ENCODE measurements around the gene DBX1. TPM values are rescaled to one million over a fixed set of nuclear protein-coding genes. Genes with fewer than 3 reads are reported as not detected.

DBX1 gene
- total RNA-seq, 1 donor from 2014 or later, result not detected

DNA sequence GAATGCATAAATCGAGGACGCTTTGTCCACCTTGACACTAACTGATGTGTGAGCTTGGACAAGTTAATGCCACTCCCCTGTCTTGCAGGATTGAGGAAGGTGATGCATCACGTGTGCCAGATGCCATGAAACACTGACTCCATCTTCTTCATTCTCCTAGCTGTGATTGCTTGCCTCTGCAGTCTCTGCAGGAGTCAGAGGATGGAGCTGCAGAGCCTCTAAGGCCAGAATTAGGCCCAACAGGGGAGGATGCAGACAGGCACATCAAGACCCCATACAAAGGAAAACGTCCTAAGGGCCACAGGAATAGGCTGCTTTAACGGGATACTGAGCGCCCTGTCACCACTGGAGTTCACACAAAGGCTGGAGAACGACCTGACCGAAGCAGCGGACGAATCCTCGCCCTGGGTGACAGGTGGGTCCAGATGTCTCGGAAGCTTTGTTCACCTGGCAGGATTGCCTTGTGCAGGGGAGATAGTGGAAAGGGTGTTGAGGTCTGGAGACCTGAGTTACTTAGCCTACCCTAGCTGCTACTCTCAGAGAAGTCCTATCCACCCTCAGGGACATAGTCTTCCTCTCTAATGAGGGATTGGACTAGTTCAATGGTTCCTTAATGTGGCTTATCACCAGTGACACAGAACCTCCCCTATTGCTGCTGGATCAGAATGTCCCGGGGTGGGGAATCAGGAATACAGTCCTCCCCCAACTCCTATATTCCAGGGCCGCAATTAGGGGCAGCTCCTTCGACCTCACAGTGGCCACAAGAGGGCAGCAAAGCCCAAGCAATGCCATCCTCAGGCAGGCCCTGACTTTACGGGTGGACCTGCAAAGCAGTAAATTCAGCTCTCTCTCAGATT is 32.4 kb downstream of the DBX1 start:
- H3K36me3 Mint-ChIP-seq (ENCODE audit: unreplicated experiment), result no peaks in the 10 kb centered on the region
- no peak overlapping the region for H3K27ac Mint-ChIP-seq (ENCODE audit: unreplicated experiment)
- no peaks in the 10 kb centered on the region for H3K27me3 Mint-ChIP-seq (ENCODE audit: unreplicated experiment)
- no peak overlapping the region for H3K4me3 Mint-ChIP-seq (ENCODE audit: unreplicated experiment)
- no peaks in the 10 kb centered on the region for H3K9me3 Mint-ChIP-seq (ENCODE audit: unreplicated experiment)
- TF ChIP-seq, protein P1, sequence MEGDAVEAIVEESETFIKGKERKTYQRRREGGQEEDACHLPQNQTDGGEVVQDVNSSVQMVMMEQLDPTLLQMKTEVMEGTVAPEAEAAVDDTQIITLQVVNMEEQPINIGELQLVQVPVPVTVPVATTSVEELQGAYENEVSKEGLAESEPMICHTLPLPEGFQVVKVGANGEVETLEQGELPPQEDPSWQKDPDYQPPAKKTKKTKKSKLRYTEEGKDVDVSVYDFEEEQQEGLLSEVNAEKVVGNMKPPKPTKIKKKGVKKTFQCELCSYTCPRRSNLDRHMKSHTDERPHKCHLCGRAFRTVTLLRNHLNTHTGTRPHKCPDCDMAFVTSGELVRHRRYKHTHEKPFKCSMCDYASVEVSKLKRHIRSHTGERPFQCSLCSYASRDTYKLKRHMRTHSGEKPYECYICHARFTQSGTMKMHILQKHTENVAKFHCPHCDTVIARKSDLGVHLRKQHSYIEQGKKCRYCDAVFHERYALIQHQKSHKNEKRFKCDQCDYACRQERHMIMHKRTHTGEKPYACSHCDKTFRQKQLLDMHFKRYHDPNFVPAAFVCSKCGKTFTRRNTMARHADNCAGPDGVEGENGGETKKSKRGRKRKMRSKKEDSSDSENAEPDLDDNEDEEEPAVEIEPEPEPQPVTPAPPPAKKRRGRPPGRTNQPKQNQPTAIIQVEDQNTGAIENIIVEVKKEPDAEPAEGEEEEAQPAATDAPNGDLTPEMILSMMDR (IDR thresholded peaks at IDR 0.05), result peak; percentile 85
- peaks cover 15% of the 10 kb centered on the region for H3K4me1 Mint-ChIP-seq (ENCODE audit: unreplicated experiment)
- DNase-seq (ENCODE audit: extremely low spot score, unreplicated experiment), result peak; percentile 92

DNA sequence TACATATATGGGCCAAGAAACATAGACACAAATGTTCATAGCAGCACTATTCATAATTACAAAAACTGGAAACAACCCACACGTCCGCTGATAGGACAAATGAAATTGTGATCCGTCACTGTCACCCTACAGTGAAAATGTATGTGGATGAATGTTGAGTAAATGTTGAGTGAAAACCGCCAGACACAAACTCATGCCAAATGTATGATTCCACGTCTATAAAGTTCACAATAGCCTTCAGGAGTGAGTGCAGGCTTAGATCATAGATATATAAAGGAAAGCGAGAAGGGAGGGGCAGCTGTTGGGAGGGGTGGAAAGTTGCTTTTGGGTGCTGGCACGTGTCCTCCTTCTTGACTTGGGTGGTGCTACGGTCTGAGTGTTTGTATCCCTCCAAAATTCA is 33.6 kb downstream of the DBX1 start:
- DNase-seq (ENCODE audit: extremely low spot score, unreplicated experiment), result no peak
- Mint-ChIP-seq H3K36me3 (ENCODE audit: unreplicated experiment) (no peaks in the 10 kb centered on the region), H3K4me1 (ENCODE audit: unreplicated experiment) (peaks cover 16% of the 10 kb centered on the region), H3K4me3 (ENCODE audit: unreplicated experiment) (no peak overlapping the region), H3K27ac (ENCODE audit: unreplicated experiment) (no peak overlapping the region), H3K9me3 (ENCODE audit: unreplicated experiment) (no peaks in the 10 kb centered on the region), H3K27me3 (ENCODE audit: unreplicated experiment) (no peaks in the 10 kb centered on the region)
- TF ChIP-seq, protein P1 (IDR thresholded peaks at IDR 0.05), result no peak

DNA sequence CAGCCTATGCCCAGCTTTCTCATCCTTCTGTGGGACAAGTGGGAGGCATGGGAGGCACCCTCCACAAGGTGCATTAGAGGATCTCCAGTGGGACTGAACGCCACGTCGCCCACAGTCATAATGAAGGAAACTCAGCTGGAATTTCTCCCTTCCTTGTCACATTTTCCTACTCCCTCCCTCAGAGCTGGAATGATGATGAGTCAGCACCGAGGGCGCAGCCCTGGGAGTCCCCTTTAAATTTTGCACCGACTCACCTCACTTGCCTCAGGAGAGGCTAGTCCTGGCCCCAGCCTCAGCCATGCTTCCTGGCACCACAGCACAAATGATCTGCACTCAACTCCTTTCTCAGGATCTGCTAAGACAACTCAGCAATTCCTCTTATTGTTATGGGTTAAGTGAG is 34.3 kb downstream of the DBX1 start:
- DNase-seq (ENCODE audit: extremely low spot score, unreplicated experiment), result no peak
- peaks cover 20% of the 10 kb centered on the region for H3K4me1 Mint-ChIP-seq (ENCODE audit: unreplicated experiment)
- no peaks in the 10 kb centered on the region for H3K27me3 Mint-ChIP-seq (ENCODE audit: unreplicated experiment)
- H3K9me3 Mint-ChIP-seq (ENCODE audit: unreplicated experiment), result no peaks in the 10 kb centered on the region
- H3K27ac Mint-ChIP-seq (ENCODE audit: unreplicated experiment), result peak overlapping the region; percentile 25
- H3K36me3 Mint-ChIP-seq (ENCODE audit: unreplicated experiment), result peaks cover 3% of the 10 kb centered on the region
- H3K4me3 Mint-ChIP-seq (ENCODE audit: unreplicated experiment), result no peak overlapping the region
- TF ChIP-seq, protein P1 (IDR thresholded peaks at IDR 0.05), result no peak

DNA sequence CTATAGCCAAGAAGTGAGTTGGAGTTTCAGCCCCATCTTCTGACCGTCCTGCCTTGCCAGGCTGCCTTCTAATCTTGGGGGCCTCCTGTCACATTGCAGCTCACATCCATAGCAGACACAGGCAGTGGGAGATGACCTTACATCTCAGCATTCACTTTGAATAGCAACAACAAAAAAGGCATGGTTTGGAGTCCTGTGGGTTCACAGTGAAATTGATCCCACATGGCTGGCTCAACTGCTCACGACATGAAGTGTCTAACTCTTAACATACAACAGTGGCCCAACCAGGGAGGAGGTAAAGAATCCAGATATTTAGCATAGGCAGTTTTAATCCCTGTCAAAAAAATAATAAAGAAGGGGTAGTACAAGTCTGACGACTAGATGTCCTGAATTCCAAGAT is 38.1 kb downstream of the DBX1 start:
- Mint-ChIP-seq H3K27me3 (ENCODE audit: unreplicated experiment) (no peaks in the 10 kb centered on the region), H3K27ac (ENCODE audit: unreplicated experiment) (peak overlapping the region; percentile 35), H3K9me3 (ENCODE audit: unreplicated experiment) (no peaks in the 10 kb centered on the region), H3K4me3 (ENCODE audit: unreplicated experiment) (no peak overlapping the region), H3K36me3 (ENCODE audit: unreplicated experiment) (peaks cover 35% of the 10 kb centered on the region), H3K4me1 (ENCODE audit: unreplicated experiment) (peaks cover 40% of the 10 kb centered on the region)
- no peak for DNase-seq (ENCODE audit: extremely low spot score, unreplicated experiment)
- TF ChIP-seq, protein P1 (IDR thresholded peaks at IDR 0.05), result no peak

DNA sequence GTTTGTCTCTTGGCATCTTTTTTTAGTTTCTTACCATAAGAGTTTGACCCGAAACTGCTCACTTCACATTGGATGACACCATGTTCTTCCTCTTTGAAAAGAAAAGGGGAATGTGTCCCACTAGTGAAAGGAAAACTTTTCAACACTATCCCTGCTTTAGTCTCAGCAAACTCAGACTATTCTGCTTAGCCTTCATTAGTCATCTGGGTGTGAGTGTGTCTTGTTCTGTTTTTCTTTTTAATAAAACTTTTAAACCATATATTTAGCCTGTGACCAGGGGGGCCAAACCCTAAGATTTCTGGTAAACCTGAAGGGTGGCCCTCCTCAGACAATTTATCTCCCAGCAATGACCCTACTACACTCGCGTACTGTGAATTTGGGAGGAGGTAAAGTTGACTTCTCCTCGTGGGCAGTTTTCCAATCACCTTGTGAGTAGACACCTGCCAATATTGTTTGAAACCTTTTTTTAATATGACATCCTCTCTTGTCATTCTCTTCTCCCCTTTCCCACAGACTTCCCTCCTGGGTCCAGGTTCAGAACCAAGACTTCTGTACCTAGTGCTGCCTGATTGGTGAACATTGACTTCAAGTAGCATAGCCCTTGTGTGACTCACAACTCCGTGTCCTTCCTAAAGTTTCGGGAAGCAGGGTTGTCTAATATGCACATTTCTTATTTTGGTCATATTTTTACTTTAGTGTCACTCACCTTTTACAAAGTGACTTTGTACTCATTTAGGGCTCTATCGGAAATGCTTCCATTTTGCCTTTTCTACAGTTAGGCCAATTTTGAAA is 39.9 kb downstream of the DBX1 start:
- Mint-ChIP-seq H3K4me3 (ENCODE audit: unreplicated experiment) (no peak overlapping the region), H3K27ac (ENCODE audit: unreplicated experiment) (peak overlapping the region; percentile 34), H3K4me1 (ENCODE audit: unreplicated experiment) (peaks cover 47% of the 10 kb centered on the region), H3K27me3 (ENCODE audit: unreplicated experiment) (no peaks in the 10 kb centered on the region), H3K9me3 (ENCODE audit: unreplicated experiment) (no peaks in the 10 kb centered on the region), H3K36me3 (ENCODE audit: unreplicated experiment) (peaks cover 45% of the 10 kb centered on the region)
- no peak for DNase-seq (ENCODE audit: extremely low spot score, unreplicated experiment)
- TF ChIP-seq, protein P1 (IDR thresholded peaks at IDR 0.05), result no peak
